D721Med (cell line): ENCODE measurements around the gene RALGPS1.

Experiments
- DNase-seq: peaks from one replicate; pipeline ENCODE4 v3.0.0; 2011; ENCODE audit warnings: low spot score; ENCODE audit not compliant: insufficient read length
- FAIRE-seq: peaks from 2 replicates; lab custom pipeline; 2011; peaks lifted over from hg19 to GRCh38; lab: Jason Lieb, UNC
- TF ChIP-seq, protein P1 (sequence below): IDR thresholded peaks from 2 replicates; pipeline ENCODE4 v1.5.1; 2012; ENCODE audit warnings: mild to moderate bottlenecking, control low read depth; ENCODE audit not compliant: insufficient read depth; ENCODE audit errors: missing control alignments

RALGPS1 gene

DNA sequence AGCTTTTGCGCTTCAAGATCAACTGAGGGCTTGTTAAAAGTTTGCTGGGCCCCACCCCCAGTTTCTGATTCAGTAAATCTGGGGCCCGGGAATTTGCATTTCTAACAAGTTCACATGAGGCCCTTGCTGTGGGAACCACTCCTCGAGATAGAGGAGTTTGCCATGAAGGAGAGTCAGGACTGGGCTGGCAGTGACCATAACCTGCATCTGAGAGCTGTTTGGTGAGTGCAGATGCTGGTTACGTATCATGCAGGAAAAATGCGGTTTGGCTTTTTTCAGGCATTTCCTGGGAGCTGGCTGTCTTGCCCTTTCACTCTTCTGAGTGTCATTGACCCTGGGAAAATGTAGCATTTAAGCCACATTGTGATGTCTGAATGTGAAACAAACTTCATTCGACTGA is 217.3 kb downstream of the RALGPS1 start:
- FAIRE-seq (no peak), DNase-seq (no peak)
- TF ChIP-seq, protein P1, sequence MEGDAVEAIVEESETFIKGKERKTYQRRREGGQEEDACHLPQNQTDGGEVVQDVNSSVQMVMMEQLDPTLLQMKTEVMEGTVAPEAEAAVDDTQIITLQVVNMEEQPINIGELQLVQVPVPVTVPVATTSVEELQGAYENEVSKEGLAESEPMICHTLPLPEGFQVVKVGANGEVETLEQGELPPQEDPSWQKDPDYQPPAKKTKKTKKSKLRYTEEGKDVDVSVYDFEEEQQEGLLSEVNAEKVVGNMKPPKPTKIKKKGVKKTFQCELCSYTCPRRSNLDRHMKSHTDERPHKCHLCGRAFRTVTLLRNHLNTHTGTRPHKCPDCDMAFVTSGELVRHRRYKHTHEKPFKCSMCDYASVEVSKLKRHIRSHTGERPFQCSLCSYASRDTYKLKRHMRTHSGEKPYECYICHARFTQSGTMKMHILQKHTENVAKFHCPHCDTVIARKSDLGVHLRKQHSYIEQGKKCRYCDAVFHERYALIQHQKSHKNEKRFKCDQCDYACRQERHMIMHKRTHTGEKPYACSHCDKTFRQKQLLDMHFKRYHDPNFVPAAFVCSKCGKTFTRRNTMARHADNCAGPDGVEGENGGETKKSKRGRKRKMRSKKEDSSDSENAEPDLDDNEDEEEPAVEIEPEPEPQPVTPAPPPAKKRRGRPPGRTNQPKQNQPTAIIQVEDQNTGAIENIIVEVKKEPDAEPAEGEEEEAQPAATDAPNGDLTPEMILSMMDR: no peak

DNA sequence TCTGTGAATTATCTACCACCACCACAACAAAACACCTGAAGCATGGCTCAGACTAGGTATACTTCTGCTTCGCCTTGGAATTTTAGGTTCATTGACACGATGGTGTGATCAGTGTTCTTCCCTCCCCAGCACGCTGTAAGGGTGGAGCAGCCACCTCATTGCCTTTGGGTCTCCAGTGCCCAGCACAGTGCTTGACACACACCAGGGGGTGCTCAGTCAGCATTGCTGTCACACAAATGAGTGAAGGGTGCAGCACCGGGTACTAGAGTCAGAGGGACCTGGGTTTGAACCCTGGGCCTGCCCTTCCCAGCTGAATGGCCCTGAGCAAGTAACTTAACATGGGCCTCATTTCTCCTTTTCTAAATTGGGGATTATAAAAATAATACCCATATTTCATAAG is 217.8 kb downstream of the RALGPS1 start:
- TF ChIP-seq, protein P1: no peak
- no peak for DNase-seq
- no peak for FAIRE-seq

DNA sequence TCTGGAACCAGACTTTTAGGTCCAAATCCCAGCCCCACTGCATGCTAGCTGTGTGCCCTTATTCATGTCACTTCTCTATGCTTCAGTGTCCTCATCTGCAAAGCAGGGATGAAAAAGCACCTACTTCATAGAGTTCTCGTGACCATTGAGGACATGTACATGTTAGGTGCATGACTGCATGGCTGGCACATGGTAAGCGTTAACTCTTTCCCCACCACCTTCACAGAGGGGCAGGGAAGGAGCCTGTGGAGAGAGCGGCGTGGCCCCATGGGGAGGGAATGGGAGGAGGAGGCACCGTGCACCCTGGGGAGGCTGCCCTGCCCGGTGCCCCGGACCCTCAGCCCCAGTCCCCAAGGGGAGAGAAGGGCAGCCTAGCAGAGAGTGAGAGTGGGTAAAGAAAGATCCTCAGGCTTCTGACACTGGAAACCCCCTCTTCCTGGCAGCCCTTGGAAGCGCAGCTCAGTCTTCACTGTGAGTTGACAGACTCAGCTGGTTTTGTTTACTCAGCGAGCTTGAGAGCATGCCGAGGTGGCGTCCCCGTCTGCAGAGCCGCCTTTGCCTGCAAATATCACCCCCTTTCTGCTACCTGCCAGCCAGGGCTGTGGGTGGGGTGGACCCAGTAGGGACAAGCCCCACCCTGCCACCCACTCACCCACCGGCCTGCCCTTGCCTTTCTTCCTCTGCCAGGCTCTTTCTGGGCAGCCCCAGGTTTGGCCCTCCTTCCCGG is 218.5 kb downstream of the RALGPS1 start:
- no peak for FAIRE-seq
- TF ChIP-seq, protein P1: no peak
- no peak for DNase-seq

DNA sequence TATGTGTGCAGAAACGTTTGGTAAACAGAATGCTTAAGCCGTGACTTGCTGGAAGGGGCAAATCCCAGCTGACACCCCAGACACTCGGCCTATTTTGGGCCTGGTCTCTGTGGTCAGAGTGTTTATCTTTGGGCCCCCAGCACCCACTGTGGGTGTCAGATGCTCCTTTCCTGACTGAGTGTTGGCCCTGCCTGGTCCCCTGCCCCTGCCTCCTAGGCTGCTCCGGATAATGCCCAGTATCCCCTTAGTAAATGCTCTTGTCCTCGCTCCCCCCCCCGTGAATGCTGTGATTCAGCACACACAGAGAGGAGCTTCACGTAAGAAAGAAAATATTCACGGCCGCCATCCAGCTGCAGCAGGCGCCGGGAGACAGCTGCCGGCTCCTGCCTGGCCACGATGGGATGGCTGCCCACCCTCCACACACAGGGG is 219.2 kb downstream of the RALGPS1 start:
- DNase-seq (no peak), FAIRE-seq (no peak)
- TF ChIP-seq, protein P1: no peak

DNA sequence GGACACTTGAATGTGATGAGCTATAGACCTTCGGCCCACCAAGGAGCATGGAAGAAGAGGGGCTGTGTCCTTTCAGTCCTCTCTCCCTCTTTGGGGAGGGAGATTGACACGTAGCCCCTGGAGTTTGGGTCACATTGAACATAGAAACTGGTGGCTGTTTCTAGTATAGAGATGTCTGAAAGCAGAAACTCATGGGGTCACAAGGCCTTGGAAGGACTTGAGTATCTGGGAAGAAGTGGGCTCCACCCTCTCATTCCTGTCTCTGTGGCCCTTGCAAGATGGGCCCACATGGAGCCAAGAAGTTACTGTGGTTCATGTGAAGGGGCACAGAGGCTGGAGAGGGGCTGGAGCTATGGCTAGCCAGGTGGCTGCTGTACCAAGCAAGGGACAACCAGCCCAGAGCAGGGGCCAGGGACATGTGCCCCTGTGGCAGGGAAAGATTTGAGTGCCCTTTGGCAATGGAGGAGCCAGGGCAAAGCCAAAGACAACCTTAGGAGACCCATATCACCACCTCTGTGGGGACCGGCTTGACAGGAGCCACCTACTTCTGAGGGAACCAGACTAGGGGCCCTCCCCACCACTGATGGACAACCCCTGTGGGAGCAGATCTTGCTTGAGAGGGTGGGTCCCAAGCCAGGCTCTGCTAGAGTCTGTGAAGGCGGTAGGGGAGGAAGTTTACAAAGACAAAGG is 220.6 kb downstream of the RALGPS1 start:
- DNase-seq (no peak), FAIRE-seq (no peak)
- TF ChIP-seq, protein P1: no peak

DNA sequence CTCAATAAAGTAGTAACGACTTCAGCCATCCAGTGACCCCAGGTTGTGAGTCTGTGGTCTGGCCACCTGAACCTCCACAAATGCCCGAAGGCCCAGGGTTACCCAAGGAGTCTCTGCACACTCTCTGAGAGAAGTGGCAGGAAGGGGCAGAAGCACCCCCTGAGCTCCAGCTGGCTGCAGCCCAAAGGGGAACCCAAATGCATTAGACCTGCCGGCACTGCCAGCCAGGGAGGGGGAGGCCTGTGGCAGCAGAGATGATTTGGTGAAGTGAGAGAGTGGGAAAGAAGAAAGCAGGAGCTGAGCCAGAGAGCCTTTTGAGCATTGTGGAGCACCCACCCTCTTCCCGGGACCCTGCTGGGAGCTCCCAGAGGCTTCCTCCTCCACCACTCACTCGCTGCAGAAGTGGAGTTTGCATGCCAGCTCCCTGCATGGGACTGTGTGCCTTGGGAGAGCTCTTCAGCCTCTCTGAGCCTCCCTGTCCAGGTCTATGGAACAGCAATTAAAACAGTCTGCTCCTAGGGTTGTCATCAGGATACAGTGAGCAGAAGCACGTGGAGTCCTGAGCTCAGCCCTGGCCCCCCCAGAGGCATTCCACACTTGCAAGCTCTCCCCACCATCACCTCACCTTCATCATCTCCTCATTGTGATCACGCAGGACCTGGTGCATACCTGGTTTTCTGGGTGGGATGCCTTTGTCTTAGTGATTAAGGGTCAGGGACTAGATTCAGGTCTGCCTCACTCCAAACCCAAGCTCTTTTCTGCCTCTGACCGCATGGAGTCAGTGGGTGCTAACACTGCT is 221.7 kb downstream of the RALGPS1 start:
- TF ChIP-seq, protein P1: no peak
- FAIRE-seq (no peak), DNase-seq (no peak)
